ENCODE results near the gene DEK. TPM values are rescaled to one million over a fixed set of nuclear protein-coding genes. Genes with fewer than 3 reads are reported as not detected.
"Not testable (repeated sequence)": the region's sequence is repeated elsewhere in the genome, so short reads cannot be mapped to it uniquely, and the experiment has no call there.

DEK gene
- total RNA-seq, 2 experiments from 2014 or later = 223 to 241 TPM

DNA sequence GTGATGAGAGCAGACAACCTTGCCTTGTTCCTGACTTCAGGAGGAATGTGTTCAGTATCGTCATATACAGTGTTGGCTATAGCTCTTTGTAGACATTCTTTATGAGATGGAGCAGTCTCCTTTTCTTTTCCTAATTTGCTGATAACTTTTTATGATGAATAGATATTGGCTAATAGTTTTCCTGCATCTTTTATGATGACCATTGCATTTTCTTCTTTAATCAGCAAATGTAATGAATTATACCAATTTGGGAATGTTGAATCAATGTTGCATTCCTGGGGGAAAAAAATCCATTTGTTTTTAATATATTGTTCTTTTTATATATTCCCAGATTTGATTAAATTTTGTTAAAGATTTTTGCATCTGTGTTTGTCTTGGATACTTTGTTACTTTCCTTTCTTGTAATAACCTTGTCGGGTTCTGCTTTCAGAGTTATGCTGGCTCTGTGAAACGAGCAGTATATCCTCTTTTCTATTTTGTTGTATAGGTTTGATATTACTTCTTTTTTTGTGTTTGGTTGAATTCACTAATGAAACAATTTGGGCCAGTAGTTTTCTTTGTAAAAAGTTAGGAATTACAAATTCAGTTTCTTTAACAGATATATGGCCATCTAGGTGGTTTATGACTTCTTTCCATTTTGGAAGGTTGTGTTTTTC is 85.2 kb downstream of the DEK start:
- Mint-ChIP-seq H3K4me3 (no peak overlapping the region), H3K4me1 (peaks cover 1% of the 10 kb centered on the region), H3K9me3 (peaks cover 8% of the 10 kb centered on the region), H3K27ac (no peak overlapping the region), H3K36me3 (peaks cover 48% of the 10 kb centered on the region), H3K27me3 (no peaks in the 10 kb centered on the region)
- no peak for DNase-seq

DNA sequence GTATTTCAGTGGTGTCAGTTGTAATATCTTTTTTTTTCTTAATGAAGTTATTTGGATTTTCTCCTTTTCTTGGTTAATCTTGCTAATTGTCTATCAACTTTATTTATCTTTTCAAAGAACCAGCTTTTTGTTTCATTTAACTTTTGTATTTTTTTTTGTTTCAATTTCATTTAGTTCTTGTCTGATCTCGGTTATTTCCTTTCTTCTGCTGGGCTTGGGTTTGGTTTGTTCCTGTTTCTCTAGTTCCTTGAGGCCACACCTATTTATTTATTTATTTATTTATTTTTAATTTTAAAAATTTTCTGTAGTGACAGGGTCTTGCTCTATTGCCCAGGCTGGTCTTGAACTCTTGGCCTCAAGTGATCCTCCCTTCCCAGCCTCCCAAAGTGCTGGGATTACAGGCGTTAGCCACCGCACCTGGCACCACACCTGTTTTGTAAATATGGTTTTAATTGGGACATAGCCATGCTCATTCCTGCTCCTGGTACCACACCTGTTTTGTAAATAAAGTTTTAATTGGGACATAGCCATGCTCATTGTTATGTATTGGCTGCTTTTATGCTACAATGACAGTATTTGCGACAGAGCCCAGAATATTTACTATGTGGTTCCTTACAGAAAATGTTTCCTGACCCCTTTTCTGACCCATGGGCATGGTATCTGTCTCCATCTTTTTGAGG is 86.9 kb downstream of the DEK start:
- no peak for DNase-seq
- peaks cover 1% of the 10 kb centered on the region for H3K4me1 Mint-ChIP-seq

GRCh38 chr6:18176198-18176597 is 88.1 kb downstream of the DEK start:
- not testable (repeated sequence) for H3K9me3 Mint-ChIP-seq, H3K27ac Mint-ChIP-seq, H3K4me1 Mint-ChIP-seq, DNase-seq, H3K4me3 Mint-ChIP-seq, H3K27me3 Mint-ChIP-seq
- peaks cover 49% of the 10 kb centered on the region for H3K36me3 Mint-ChIP-seq

More for the DNA sequence above, 86.9 kb downstream of the DEK start:
- H3K27ac Mint-ChIP-seq = no peak overlapping the region
- no peaks in the 10 kb centered on the region for H3K27me3 Mint-ChIP-seq
- H3K9me3 Mint-ChIP-seq = peaks cover 8% of the 10 kb centered on the region
- H3K36me3 Mint-ChIP-seq = peaks cover 48% of the 10 kb centered on the region
- no peak overlapping the region for H3K4me3 Mint-ChIP-seq

Other genes with a start within 250 kb of the DEK start
- gene NHLRC1, start 141.9 kb downstream of the DEK start, total RNA-seq = under 1 TPM; 0.16 to 0.19 TPM
- 1 to 10 TPM; 8.2 TPM for gene TPMT, start 109.5 kb downstream of the DEK start, total RNA-seq
- 10 to 100 TPM; 11.8 to 12.0 TPM for gene KDM1B, start 109.1 kb downstream of the DEK start, total RNA-seq
- gene RNF144B, start 122.8 kb upstream of the DEK start, total RNA-seq = 1 to 10 TPM; 2.1 to 2.3 TPM

All from activated naive CD8-positive, alpha-beta T cell treated with anti-CD3 and anti-CD28 coated beads for 36 hours (primary cell).